Adrenal gland (tissue), 12 donors: Measurements from ENCODE around the gene MCTP1. TPM values are rescaled to one million over a fixed set of nuclear protein-coding genes. Genes with fewer than 3 reads are reported as not detected.

Experiments used
- DNase-seq, 7 donors: peaks; one replicate each; pipeline ENCODE4 v3.0.0-alpha.2; 2019 to 2020
- H3K27ac ChIP-seq, 5 donors: fragments of 200-600 bp; sonication (generic) in 4 of 5; 1 replicate in 3 of 5; 2 replicates in 2 of 5; pipeline versions ENCODE4 v1.5.1 to v1.8.0; 2016 to 2020; ENCODE audit warnings: mild to moderate bottlenecking in 1 of 5
- H3K27me3 ChIP-seq: fragments of 200-600 bp; 2 replicates; pipeline ENCODE4 v1.8.0; 2021
- H3K36me3 ChIP-seq, 2 donors: fragments of 200-600 bp; replicated peaks in 1 of 2; 1 replicate in 1 of 2; 2 replicates in 1 of 2; pipeline versions ENCODE4 v1.5.1 to v1.8.0; 2018 to 2022
- H3K4me1 ChIP-seq, 2 donors: fragments of 200-600 bp; replicated peaks in 1 of 2; 1 replicate in 1 of 2; 2 replicates in 1 of 2; pipeline versions ENCODE4 v1.5.1 to v1.8.0; 2018 to 2021
- H3K4me3 ChIP-seq, 4 donors: fragments of 200-600 bp; sonication (generic) in 3 of 4; one replicate each; pipeline ENCODE4 v1.5.1; 2016 to 2018
- H3K9me3 ChIP-seq, 3 donors: fragments of 200-600 bp; sonication (generic) in 1 of 3; replicated peaks in 1 of 3; 1 replicate in 2 of 3; 2 replicates in 1 of 3; pipeline versions ENCODE4 v1.5.1 to v1.8.0; 2016 to 2021
- CTCF ChIP-seq, 6 experiments: fragments of 450-650 bp in 4 of 6; fragments of 200-600 bp in 2 of 6; sonication (generic) in 1 of 6; IDR thresholded peaks; 1 replicate in 5 of 6; 2 replicates in 1 of 6; pipeline versions ENCODE4 v1.5.1 to v1.8.0; 2016 to 2021; ENCODE audit warnings: antibody characterized with exemption in 6 of 6, mild to moderate bottlenecking in 2 of 6, moderate library complexity in 1 of 6
- POLR2A ChIP-seq, 2 donors: fragments of 450-650 bp; IDR thresholded peaks; one replicate each; pipeline ENCODE4 v1.6.1; 2017; ENCODE audit warnings: antibody characterized with exemption in 2 of 2, mild to moderate bottlenecking in 2 of 2, moderate library complexity in 1 of 2
- WGBS, 4 donors: extraction: QIAGEN DNeasy Blood & Tissue Kit in 2 of 4; methylation state at CpG; one replicate each; pipeline versions ENCODE4 v1.1.5 to v1.1.7; 2013 to 2017; 5-methylcytosine and 5-hydroxymethylcytosine counted together
- intact Hi-C, 2 donors: fragments of 100-400 bp; cut with DNase I; formaldehyde crosslinking; loops; one replicate each; pipeline versions ENCODE4 v1.14.1 to v1.15.0; 2022 to 2023
- polyA plus RNA-seq, 3 donors: library from polyadenylated mRNA; stranded (reverse); fragments of 200-250 nt in 2 of 3; fragments of 350-450 nt in 1 of 3; fragmentation: Illumina TruSeq in 1 of 3; extraction: RNeasy Lipid Tissue Mini Kit (QIAGEN cat#74804) in 1 of 3; gene quantifications; one replicate each; pipeline ENCODE4 v1.2.3, GENCODE V29; 2013 to 2014
- total RNA-seq, 9 donors: library from RNA; depleted of rRNA in 4 of 9; stranded (reverse); fragments of >200 nt in 4 of 9; fragments of 120-200 nt in 1 of 9; fragmentation: NEBNext Ultra II Directional in 1 of 9; extraction: Animal tissue kit (Norgen Biotek cat#: 25700) in 1 of 9; gene quantifications; one replicate each; pipeline versions ENCODE4 v1.1.0 to v1.2.4, GENCODE V29; 2013 to 2023
- donor health status: healthy with polysubstance abuse.
- donor health status: Bipolar disorder and iron deficiency.
- donor health status: DM: yes; HTN: yes; CAD: no.
- donor health status: DM: no; HTN: no; CAD: no.
- donor health status: DM: no; HTN: no; CAD: no.
- donor health status: DM: yes; HTN: yes; CAD: no.

The MCTP1 gene
- total and polyA plus RNA-seq, 12 donors: 1.2 to 20.1 (median 5.1) TPM

GRCh38 chr5:94747371-94747770 lies 537.5 kb downstream of the MCTP1 start:
- Histone ChIP-seq H3K9me3 (no peaks in the 10 kb centered on the region), H3K27me3 (peaks cover 4% of the 10 kb centered on the region), H3K4me1 (no peaks in the 10 kb centered on the region), H3K27ac (no peak overlapping the region), H3K4me3 (no peak overlapping the region), H3K36me3 (no peaks in the 10 kb centered on the region)
- WGBS, 4 donors: 71 to 96% (median 79%) methylated on average over 4 of the region's 4 CpGs
- no peak for DNase-seq
- intact Hi-C loops: no loop called here
- TF ChIP-seq POLR2A (IDR thresholded peaks at IDR 0.05) (no peak), CTCF (IDR thresholded peaks at IDR 0.05) (no peak)

- H3K27ac ChIP-seq: no peak overlapping the region
- H3K4me1 ChIP-seq: no peaks in the 10 kb centered on the region
- WGBS, 4 donors: 36 to 71% (median 62%) methylated on average over 1 of the region's 1 CpG
- DNase-seq: no peak
- no peak for TF ChIP-seq CTCF (IDR thresholded peaks at IDR 0.05)
- no peak for TF ChIP-seq POLR2A (IDR thresholded peaks at IDR 0.05)
- H3K36me3 ChIP-seq: no peaks in the 10 kb centered on the region
- H3K4me3 ChIP-seq: no peak overlapping the region
- H3K27me3 ChIP-seq: peaks cover 4% of the 10 kb centered on the region
- intact Hi-C loops: no loop called here
- no peaks in the 10 kb centered on the region for H3K9me3 ChIP-seq
Observed at GRCh38 chr5:94746731-94747124, 538.2 kb downstream of the MCTP1 start.

- intact Hi-C loops: no loop called here
- Histone ChIP-seq H3K36me3 (no peaks in the 10 kb centered on the region), H3K27ac (no peak overlapping the region), H3K4me1 (no peaks in the 10 kb centered on the region), H3K27me3 (peaks cover 4% of the 10 kb centered on the region), H3K4me3 (no peak overlapping the region), H3K9me3 (no peaks in the 10 kb centered on the region)
- TF ChIP-seq POLR2A (IDR thresholded peaks at IDR 0.05) (no peak), CTCF (IDR thresholded peaks at IDR 0.05) (no peak)
- WGBS, 4 donors: 60 to 66% (median 64%) methylated on average over 5 of the region's 5 CpGs
- no peak for DNase-seq
Observed at GRCh38 chr5:94745786-94746730, 538.8 kb downstream of the MCTP1 start.

- H3K27ac ChIP-seq: no peak overlapping the region
- WGBS, 4 donors: 87 to 92% (median 90%) methylated on average over 2 of the region's 2 CpGs
- H3K36me3 ChIP-seq: no peaks in the 10 kb centered on the region
- H3K9me3 ChIP-seq: no peaks in the 10 kb centered on the region
- intact Hi-C loops: no loop called here
- no peaks in the 10 kb centered on the region for H3K4me1 ChIP-seq
- peaks cover 4% of the 10 kb centered on the region for H3K27me3 ChIP-seq
- TF ChIP-seq POLR2A (IDR thresholded peaks at IDR 0.05) (no peak), CTCF (IDR thresholded peaks at IDR 0.05) (no peak)
- no peak for DNase-seq
- no peak overlapping the region for H3K4me3 ChIP-seq
Observed at GRCh38 chr5:94744906-94745305, 540.0 kb downstream of the MCTP1 start.
